GM12875 (cell line): ENCODE results near the gene MAMDC2.

Source experiments
- H3K4me3 ChIP-seq: one replicate; pipeline ENCODE4 v1.5.1; 2011; ENCODE audit warnings: low read depth, low read length, control low read depth
- TF ChIP-seq, protein P1 (sequence below): IDR thresholded peaks from 2 replicates; pipeline ENCODE4 v1.5.1; 2011; ENCODE audit warnings: low read depth, mild to moderate bottlenecking, control low read depth, inconsistent platforms, low read length, moderate library complexity, borderline replicate concordance; ENCODE audit not compliant: insufficient read depth

MAMDC2 gene

GRCh38 chr9:70003901-70004714, 39.5 kb upstream of the MAMDC2 start:
- TF ChIP-seq, protein P1, sequence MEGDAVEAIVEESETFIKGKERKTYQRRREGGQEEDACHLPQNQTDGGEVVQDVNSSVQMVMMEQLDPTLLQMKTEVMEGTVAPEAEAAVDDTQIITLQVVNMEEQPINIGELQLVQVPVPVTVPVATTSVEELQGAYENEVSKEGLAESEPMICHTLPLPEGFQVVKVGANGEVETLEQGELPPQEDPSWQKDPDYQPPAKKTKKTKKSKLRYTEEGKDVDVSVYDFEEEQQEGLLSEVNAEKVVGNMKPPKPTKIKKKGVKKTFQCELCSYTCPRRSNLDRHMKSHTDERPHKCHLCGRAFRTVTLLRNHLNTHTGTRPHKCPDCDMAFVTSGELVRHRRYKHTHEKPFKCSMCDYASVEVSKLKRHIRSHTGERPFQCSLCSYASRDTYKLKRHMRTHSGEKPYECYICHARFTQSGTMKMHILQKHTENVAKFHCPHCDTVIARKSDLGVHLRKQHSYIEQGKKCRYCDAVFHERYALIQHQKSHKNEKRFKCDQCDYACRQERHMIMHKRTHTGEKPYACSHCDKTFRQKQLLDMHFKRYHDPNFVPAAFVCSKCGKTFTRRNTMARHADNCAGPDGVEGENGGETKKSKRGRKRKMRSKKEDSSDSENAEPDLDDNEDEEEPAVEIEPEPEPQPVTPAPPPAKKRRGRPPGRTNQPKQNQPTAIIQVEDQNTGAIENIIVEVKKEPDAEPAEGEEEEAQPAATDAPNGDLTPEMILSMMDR: no peak
- no peak overlapping the region for H3K4me3 ChIP-seq

DNA sequence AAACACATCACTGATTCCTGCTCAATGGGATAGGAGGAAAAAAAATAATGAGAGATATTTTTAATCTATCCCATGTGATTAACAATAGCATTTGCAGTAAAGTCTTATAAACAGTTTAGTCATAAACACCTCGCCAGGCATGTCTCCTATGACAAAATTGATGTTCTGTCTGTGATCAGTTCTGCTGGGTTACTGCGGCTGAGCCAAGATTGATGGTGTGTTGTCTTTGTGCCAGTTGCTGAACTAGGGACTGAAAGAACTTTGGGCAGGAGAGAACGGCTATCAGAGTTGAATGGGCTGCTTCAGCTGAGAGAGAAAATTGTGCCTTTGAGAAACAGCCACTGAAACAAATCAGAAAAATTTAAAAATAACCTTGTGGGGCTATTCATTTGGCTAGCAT, 37.3 kb upstream of the MAMDC2 start:
- no peak overlapping the region for H3K4me3 ChIP-seq
- TF ChIP-seq, protein P1: no peak

DNA sequence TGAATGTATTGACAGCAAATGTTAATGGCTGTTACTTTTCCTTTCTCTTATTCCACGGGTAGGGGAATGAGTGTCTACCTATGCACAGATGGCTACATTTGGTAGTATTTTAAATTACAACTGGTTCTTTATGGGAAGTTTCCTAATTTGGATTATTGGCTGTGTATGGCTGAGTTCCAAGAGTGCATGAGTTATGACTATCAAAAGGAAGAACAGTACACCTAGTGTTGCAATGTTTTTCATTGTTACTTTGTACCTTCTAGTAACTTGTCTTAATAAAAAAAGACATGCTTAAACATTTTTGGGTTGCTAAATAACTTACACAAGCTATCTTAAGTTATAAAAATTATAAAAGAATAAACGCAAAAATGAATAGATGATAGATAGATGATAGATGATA, 35.8 kb upstream of the MAMDC2 start:
- H3K4me3 ChIP-seq: no peak overlapping the region
- TF ChIP-seq, protein P1: no peak

DNA sequence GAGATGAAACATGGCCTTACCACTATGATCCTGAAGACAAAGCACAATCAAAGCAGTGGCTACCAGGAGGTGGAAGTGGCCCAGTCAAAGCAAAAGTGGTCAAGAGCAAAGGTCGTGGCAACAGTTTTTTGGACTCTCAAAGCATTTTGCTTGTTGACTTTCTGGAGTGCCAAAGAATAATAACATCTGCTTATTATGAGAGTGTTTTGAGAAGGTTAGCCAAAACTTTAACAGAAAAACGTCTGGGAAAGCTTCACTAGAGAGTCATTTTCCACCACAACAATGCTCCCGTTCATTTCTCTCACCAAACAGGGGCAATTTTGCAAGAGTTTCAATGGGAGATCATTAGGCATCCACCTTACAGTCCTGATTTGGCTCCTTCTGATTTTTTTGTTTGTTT, 33.6 kb upstream of the MAMDC2 start:
- no peak overlapping the region for H3K4me3 ChIP-seq
- TF ChIP-seq, protein P1: no peak

GRCh38 chr9:70011366-70011765, 32.3 kb upstream of the MAMDC2 start:
- no peak overlapping the region for H3K4me3 ChIP-seq

DNA sequence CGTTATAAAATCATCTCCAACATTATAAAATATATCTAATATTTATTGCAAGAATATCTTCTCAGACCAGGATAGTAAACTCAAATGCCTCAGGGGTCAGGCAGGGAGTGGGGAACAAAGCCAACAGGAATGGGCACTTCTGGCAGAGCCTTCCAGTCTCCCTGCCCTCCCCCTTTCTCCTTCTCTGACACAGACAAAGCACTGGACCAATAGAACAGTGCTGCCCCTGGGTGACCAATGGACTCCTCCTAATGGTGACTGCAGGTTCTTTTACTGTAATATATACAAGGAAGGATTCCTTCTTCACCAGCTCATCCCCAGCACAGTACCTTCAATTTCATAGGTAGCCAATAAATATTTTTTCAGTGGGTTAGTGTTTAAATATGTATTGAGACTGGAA, 31.1 kb upstream of the MAMDC2 start:
- TF ChIP-seq, protein P1: no peak
- H3K4me3 ChIP-seq: no peak overlapping the region

More at GRCh38 chr9:70011366-70011765, 32.3 kb upstream of the MAMDC2 start:
- TF ChIP-seq, protein P1: no peak

GRCh38 chr9:70013598-70014196, 30.0 kb upstream of the MAMDC2 start:
- no peak overlapping the region for H3K4me3 ChIP-seq
- TF ChIP-seq, protein P1: no peak
